Measurements from ENCODE around the gene LRP2.
"Not testable (repeated sequence)": the region's sequence is repeated elsewhere in the genome, so short reads cannot be mapped to it uniquely, and the experiment has no call there.

The LRP2 gene

GRCh38 chr2:169146220-169146619 lies 216.1 kb downstream of the LRP2 start:
- no peak for DNase-seq
- in situ Hi-C loops (cut with HindIII; ENCODE audit: low pct_ligation_motif_present, low pct_unique_long_range_greater_than_20kb, low sequenced_read_pairs), result no loop called here

GRCh38 chr2:169143998-169144397 lies 218.3 kb downstream of the LRP2 start:
- in situ Hi-C loops (cut with HindIII; ENCODE audit: low pct_ligation_motif_present, low pct_unique_long_range_greater_than_20kb, low sequenced_read_pairs), result no loop called here

GRCh38 chr2:169141713-169142352 lies 220.5 kb downstream of the LRP2 start:
- DNase-seq, result peak; percentile 60
- in situ Hi-C loops (cut with HindIII; ENCODE audit: low pct_ligation_motif_present, low pct_unique_long_range_greater_than_20kb, low sequenced_read_pairs), result no loop called here

More at GRCh38 chr2:169143998-169144397, 218.3 kb downstream of the LRP2 start:
- no peak for DNase-seq

- in situ Hi-C loops (cut with HindIII; ENCODE audit: low pct_ligation_motif_present, low pct_unique_long_range_greater_than_20kb, low sequenced_read_pairs), result no loop called here
- no peak for DNase-seq
Measured at GRCh38 chr2:169139993-169140767, 222.2 kb downstream of the LRP2 start.

GRCh38 chr2:169139145-169139544 lies 223.2 kb downstream of the LRP2 start:
- DNase-seq, result no peak
- in situ Hi-C loops (cut with HindIII; ENCODE audit: low pct_ligation_motif_present, low pct_unique_long_range_greater_than_20kb, low sequenced_read_pairs), result no loop called here

- in situ Hi-C loops (cut with HindIII; ENCODE audit: low pct_ligation_motif_present, low pct_unique_long_range_greater_than_20kb, low sequenced_read_pairs), result no loop called here
- DNase-seq, result no peak
Measured at GRCh38 chr2:169137924-169138323, 224.4 kb downstream of the LRP2 start.

- in situ Hi-C loops (cut with HindIII; ENCODE audit: low pct_ligation_motif_present, low pct_unique_long_range_greater_than_20kb, low sequenced_read_pairs), result no loop called here
- no peak for DNase-seq
Measured at GRCh38 chr2:169136885-169137534, 225.3 kb downstream of the LRP2 start.

- in situ Hi-C loops (cut with HindIII; ENCODE audit: low pct_ligation_motif_present, low pct_unique_long_range_greater_than_20kb, low sequenced_read_pairs); DNase-seq: not testable (repeated sequence)
Measured at GRCh38 chr2:169136428-169136827, 225.9 kb downstream of the LRP2 start.

GRCh38 chr2:169134272-169134671 lies 228.1 kb downstream of the LRP2 start:
- in situ Hi-C loops (cut with HindIII; ENCODE audit: low pct_ligation_motif_present, low pct_unique_long_range_greater_than_20kb, low sequenced_read_pairs); DNase-seq: not testable (repeated sequence)

GRCh38 chr2:169131587-169132512 lies 230.5 kb downstream of the LRP2 start:
- DNase-seq, result peak; percentile 65
- in situ Hi-C loops (cut with HindIII; ENCODE audit: low pct_ligation_motif_present, low pct_unique_long_range_greater_than_20kb, low sequenced_read_pairs), result no loop called here

GRCh38 chr2:169129703-169130243 lies 232.6 kb downstream of the LRP2 start:
- in situ Hi-C loops (cut with HindIII; ENCODE audit: low pct_ligation_motif_present, low pct_unique_long_range_greater_than_20kb, low sequenced_read_pairs), result no loop called here
- DNase-seq, result no peak

- in situ Hi-C loops (cut with HindIII; ENCODE audit: low pct_ligation_motif_present, low pct_unique_long_range_greater_than_20kb, low sequenced_read_pairs), result no loop called here
- no peak for DNase-seq
Measured at GRCh38 chr2:169119851-169120250, 242.5 kb downstream of the LRP2 start.

- in situ Hi-C loops (cut with HindIII; ENCODE audit: low pct_ligation_motif_present, low pct_unique_long_range_greater_than_20kb, low sequenced_read_pairs), result no loop called here
- no peak for DNase-seq
Measured at GRCh38 chr2:169119123-169119760, 243.1 kb downstream of the LRP2 start.

GRCh38 chr2:169118060-169118459 lies 244.3 kb downstream of the LRP2 start:
- in situ Hi-C loops (cut with HindIII; ENCODE audit: low pct_ligation_motif_present, low pct_unique_long_range_greater_than_20kb, low sequenced_read_pairs), result no loop called here
- DNase-seq, result no peak

GRCh38 chr2:169116993-169117392 lies 245.3 kb downstream of the LRP2 start:
- in situ Hi-C loops (cut with HindIII; ENCODE audit: low pct_ligation_motif_present, low pct_unique_long_range_greater_than_20kb, low sequenced_read_pairs), result no loop called here

GRCh38 chr2:169116327-169116726 lies 246.0 kb downstream of the LRP2 start:
- in situ Hi-C loops (cut with HindIII; ENCODE audit: low pct_ligation_motif_present, low pct_unique_long_range_greater_than_20kb, low sequenced_read_pairs), result no loop called here
- DNase-seq, result no peak

More at GRCh38 chr2:169116993-169117392, 245.3 kb downstream of the LRP2 start:
- DNase-seq, result no peak

GRCh38 chr2:169114056-169114455 lies 248.3 kb downstream of the LRP2 start:
- in situ Hi-C loops (cut with HindIII; ENCODE audit: low pct_ligation_motif_present, low pct_unique_long_range_greater_than_20kb, low sequenced_read_pairs), result no loop called here
- no peak for DNase-seq

- no peak for DNase-seq
- in situ Hi-C loops (cut with HindIII; ENCODE audit: low pct_ligation_motif_present, low pct_unique_long_range_greater_than_20kb, low sequenced_read_pairs), result no loop called here
Measured at GRCh38 chr2:169112841-169113240, 249.5 kb downstream of the LRP2 start.
